Measurements from ENCODE around the gene AHSA1.

DNA sequence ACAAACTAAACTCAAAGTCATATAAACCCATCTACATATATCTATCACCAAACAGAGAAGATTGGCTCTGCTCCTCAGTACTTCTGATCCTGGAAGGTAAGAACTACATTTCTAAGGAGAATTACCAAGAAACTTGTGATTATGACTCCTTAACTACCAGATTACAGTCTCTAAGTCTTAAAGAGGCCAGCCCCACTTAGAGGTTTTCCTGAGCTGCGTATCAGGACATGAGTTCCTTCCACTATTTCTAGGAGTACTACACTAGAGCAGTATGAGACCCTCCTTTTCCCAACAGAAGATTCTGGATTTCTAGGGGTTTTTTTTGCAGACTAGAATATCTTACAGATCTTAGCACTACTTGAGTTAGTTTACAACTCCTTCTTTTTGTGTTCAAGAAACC is 34.5 kb upstream of the AHSA1 start, which contains the start of gene NOXRED1:
- TF ChIP-seq, protein P1, sequence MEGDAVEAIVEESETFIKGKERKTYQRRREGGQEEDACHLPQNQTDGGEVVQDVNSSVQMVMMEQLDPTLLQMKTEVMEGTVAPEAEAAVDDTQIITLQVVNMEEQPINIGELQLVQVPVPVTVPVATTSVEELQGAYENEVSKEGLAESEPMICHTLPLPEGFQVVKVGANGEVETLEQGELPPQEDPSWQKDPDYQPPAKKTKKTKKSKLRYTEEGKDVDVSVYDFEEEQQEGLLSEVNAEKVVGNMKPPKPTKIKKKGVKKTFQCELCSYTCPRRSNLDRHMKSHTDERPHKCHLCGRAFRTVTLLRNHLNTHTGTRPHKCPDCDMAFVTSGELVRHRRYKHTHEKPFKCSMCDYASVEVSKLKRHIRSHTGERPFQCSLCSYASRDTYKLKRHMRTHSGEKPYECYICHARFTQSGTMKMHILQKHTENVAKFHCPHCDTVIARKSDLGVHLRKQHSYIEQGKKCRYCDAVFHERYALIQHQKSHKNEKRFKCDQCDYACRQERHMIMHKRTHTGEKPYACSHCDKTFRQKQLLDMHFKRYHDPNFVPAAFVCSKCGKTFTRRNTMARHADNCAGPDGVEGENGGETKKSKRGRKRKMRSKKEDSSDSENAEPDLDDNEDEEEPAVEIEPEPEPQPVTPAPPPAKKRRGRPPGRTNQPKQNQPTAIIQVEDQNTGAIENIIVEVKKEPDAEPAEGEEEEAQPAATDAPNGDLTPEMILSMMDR (IDR thresholded peaks at IDR 0.05) = no peak
- TF ChIP-seq POLR2A (IDR thresholded peaks at IDR 0.05) = no peak

Measured in vagina (tissue), 2 donors.